Thyroid gland (tissue), 4 donors: ENCODE data around the gene CCR7.

Experiments
- CTCF ChIP-seq, 6 experiments: fragments of 200-600 bp in 3 of 6; fragments of 450-650 bp in 3 of 6; sonication (generic) in 3 of 6; IDR thresholded peaks; one replicate each; pipeline ENCODE4 v1.5.1; 2016 to 2019; ENCODE audit warnings: antibody characterized with exemption in 6 of 6, mild to moderate bottlenecking in 2 of 6, inconsistent platforms in 1 of 6, moderate library complexity in 1 of 6
- POLR2A ChIP-seq, 2 donors: fragments of 450-650 bp; IDR thresholded peaks; one replicate each; pipeline ENCODE4 v1.6.1; 2017; ENCODE audit warnings: antibody characterized with exemption in 2 of 2, mild to moderate bottlenecking in 2 of 2, moderate library complexity in 1 of 2

GRCh38 chr17:40560592-40561293, 4.5 kb downstream of the CCR7 start:
- peak in 1 of 2 donors; percentile 5 for TF ChIP-seq POLR2A (IDR thresholded peaks at IDR 0.05)
- TF ChIP-seq CTCF (IDR thresholded peaks at IDR 0.05), result no peak
